Ishikawa (cell line): ENCODE results near the gene TGM1.

Experiments used
- CEBPB ChIP-seq: IDR thresholded peaks from 2 replicates; pipeline ENCODE4 v1.6.1; 2012
- CREB1 ChIP-seq: IDR thresholded peaks from 2 replicates; pipeline ENCODE4 v1.6.1; 2012; ENCODE audit warnings: low read depth
- EGR1 ChIP-seq: IDR thresholded peaks from 2 replicates; pipeline ENCODE4 v1.6.1; 2012
- EP300 ChIP-seq: IDR thresholded peaks from 2 replicates; pipeline ENCODE4 v1.6.1; 2012; ENCODE audit warnings: borderline replicate concordance
- FOXM1 ChIP-seq: IDR thresholded peaks from 2 replicates; pipeline ENCODE4 v1.6.1; 2012; ENCODE audit warnings: low read depth, borderline replicate concordance
- MAX ChIP-seq: IDR thresholded peaks from 2 replicates; pipeline ENCODE4 v1.6.1; 2012
- NFIC ChIP-seq: IDR thresholded peaks from 2 replicates; pipeline ENCODE4 v1.6.1; 2012
- RAD21 ChIP-seq: IDR thresholded peaks from 2 replicates; pipeline ENCODE4 v1.6.1; 2012; ENCODE audit warnings: low read depth
- REST ChIP-seq: IDR thresholded peaks from 2 replicates; pipeline ENCODE4 v1.6.1; 2012; ENCODE audit warnings: low read depth, mild to moderate bottlenecking
- TAF1 ChIP-seq: IDR thresholded peaks from 2 replicates; pipeline ENCODE4 v1.6.1; 2012; ENCODE audit warnings: low read depth, mild to moderate bottlenecking
- TCF12 ChIP-seq: IDR thresholded peaks from 2 replicates; pipeline ENCODE4 v1.6.1; 2012; ENCODE audit warnings: low read depth
- TEAD4 ChIP-seq: IDR thresholded peaks from 2 replicates; pipeline ENCODE4 v1.6.1; 2012
- YY1 ChIP-seq: IDR thresholded peaks from 2 replicates; pipeline ENCODE4 v1.6.1; 2012; ENCODE audit warnings: low read depth
- ZBTB7A ChIP-seq: IDR thresholded peaks from 2 replicates; pipeline ENCODE4 v1.6.1; 2012; ENCODE audit warnings: low read depth
- TF ChIP-seq, protein P1 (sequence below): IDR thresholded peaks from 2 replicates; pipeline ENCODE4 v1.6.1; 2012

TGM1 gene

DNA sequence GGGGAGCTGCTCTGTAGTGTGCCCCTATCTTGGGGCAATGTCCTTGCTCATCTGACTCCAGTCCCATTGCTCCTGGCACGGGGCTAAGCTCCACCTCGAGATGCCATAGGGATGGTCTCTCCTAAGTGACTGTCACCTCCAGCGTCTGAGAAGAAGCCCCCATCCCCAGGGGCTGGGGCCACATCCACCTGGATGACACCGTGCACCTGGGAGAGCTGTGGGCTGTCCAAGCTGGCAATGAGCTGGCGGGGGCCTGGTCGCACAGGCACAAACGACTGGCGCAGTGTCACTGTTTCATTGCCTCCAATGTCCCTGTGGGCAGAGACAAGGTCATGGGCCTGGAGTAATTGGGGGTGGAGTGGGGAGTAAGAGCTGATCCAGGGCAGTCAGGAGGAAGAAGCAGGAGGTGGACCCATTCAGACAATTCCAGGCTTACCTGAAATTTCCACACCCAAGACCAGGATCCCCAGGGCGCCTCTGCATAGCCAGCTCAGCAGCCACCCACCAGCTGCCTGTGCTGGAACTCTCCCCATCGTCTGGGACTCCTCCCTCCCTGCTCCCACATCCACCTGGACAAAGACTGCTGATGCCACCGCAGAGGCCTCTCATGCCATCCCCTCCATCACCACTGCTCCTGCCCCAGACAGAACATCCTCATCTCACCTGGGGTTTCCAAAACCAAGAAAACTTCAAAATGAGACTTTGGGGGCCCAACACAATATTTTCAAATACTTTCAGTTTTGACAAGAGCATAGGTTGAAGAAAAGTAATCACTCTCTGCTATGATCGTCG is 13.6 kb downstream of the TGM1 start:
- TF ChIP-seq REST (no peak), TAF1 (no peak), MAX (no peak), YY1 (no peak), TCF12 (no peak), CREB1 (no peak)

DNA sequence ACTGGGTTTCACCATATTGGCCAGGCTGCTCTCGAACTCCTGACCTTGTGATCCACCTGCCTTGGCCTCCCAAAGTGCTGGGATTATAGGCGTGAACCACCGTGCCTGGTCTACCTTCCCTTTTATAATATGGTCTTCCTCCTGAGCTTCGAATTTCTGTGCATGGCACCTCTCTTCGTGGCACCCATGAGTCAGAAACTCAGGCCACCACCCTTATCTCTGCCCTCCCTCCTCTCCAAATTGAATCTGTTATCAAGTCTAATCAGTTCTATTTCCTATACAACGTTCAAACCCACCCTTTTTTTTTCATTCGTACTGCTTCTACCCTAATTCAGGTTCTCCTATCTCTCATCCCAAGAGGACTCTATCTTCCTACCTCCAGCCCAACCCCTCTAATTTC is 15.6 kb downstream of the TGM1 start:
- TF ChIP-seq EGR1 (no peak), YY1 (no peak), TEAD4 (no peak), REST (no peak), EP300 (no peak)
- TF ChIP-seq, protein P1, sequence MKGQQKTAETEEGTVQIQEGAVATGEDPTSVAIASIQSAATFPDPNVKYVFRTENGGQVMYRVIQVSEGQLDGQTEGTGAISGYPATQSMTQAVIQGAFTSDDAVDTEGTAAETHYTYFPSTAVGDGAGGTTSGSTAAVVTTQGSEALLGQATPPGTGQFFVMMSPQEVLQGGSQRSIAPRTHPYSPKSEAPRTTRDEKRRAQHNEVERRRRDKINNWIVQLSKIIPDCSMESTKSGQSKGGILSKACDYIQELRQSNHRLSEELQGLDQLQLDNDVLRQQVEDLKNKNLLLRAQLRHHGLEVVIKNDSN = no peak

- no peak for TF ChIP-seq CREB1
- no peak for TF ChIP-seq REST
- TF ChIP-seq YY1 = no peak
- TF ChIP-seq TCF12 = no peak
- no peak for TF ChIP-seq MAX
- TF ChIP-seq, protein P1 = no peak
- no peak for TF ChIP-seq EGR1
- no peak for TF ChIP-seq ZBTB7A
- TF ChIP-seq CEBPB = no peak
- no peak for TF ChIP-seq NFIC
- no peak for TF ChIP-seq TAF1
- TF ChIP-seq EP300 = no peak
- TF ChIP-seq FOXM1 = no peak
- no peak for TF ChIP-seq RAD21
- no peak for TF ChIP-seq TEAD4
These were observed 16.2 kb downstream of the TGM1 start for GRCh38 chr14:24246765-24247212.

- TF ChIP-seq ZBTB7A = no peak
- 0 out of 2 replicates have a peak, but pooled peaks have one; percentile 14 for TF ChIP-seq TEAD4
These were observed 19.6 kb downstream of the TGM1 start for GRCh38 chr14:24243336-24243836.

DNA sequence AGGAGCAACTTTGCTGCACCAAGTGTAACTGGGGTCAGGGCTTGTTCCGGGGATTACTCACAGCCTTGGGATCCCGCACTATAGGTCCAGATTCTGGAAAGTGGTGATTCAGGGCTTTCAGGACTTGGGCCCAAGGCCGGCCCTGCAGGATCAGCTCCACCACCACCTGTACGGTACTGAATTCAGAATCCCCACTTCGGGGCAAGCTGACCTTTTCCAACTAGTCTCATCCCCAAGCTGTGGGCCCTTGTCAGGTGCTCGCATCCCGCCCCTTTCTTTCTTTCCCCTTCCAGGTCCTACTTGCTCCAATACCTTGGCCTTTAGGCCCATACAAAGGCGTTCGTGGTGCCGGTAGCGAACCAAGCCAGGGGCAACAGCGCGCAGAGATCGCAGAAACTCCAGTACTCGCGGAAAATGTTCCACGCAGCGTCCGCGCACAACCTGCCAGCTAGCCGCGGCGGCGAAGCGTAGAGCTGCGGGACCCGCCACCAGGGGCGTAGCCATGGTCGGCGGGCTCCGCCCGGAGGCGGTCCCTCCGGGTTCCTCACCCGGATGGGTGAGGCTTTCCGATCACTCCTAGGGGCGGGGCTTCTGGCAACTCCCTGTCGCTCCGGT is 21.0 kb downstream of the TGM1 start:
- TF ChIP-seq, protein P1 = no peak
- TF ChIP-seq EGR1 (0 out of 2 replicates have a peak, but pooled peaks have one; percentile 21), FOXM1 (no peak; the same call in 1 of the 2 replicates), YY1 (0 out of 2 replicates have a peak, but pooled peaks have one; percentile 27)
